ENCODE measurements around the gene COX14. TPM values are rescaled to one million over a fixed set of nuclear protein-coding genes. Genes with fewer than 3 reads are reported as not detected.

The COX14 gene
- total RNA-seq, 4 donors from 2014 or later = 106 to 258 (median 118) TPM

DNA sequence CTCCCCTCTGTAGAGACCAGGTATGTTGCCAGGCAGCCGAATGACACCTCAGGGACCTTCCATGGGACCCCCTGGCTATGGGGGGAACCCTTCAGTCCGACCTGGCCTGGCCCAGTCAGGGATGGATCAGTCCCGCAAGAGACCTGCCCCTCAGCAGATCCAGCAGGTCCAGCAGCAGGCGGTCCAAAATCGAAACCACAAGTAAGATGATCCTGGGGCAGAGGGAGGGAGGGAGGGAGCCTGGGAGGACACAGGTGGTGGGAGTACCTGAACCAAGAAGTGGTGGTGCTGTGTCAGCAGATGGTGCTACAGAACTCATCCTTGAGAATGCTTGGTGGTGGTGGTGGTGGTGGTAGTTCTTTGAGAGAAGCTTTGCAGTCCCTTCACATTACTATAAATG is 25.9 kb upstream of the COX14 start:
- TF ChIP-seq, protein P1, sequence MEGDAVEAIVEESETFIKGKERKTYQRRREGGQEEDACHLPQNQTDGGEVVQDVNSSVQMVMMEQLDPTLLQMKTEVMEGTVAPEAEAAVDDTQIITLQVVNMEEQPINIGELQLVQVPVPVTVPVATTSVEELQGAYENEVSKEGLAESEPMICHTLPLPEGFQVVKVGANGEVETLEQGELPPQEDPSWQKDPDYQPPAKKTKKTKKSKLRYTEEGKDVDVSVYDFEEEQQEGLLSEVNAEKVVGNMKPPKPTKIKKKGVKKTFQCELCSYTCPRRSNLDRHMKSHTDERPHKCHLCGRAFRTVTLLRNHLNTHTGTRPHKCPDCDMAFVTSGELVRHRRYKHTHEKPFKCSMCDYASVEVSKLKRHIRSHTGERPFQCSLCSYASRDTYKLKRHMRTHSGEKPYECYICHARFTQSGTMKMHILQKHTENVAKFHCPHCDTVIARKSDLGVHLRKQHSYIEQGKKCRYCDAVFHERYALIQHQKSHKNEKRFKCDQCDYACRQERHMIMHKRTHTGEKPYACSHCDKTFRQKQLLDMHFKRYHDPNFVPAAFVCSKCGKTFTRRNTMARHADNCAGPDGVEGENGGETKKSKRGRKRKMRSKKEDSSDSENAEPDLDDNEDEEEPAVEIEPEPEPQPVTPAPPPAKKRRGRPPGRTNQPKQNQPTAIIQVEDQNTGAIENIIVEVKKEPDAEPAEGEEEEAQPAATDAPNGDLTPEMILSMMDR (IDR thresholded peaks at IDR 0.05; ENCODE audit: low read depth) = no peak

GRCh38 chr12:50087151-50087550 is 24.9 kb upstream of the COX14 start:
- TF ChIP-seq, protein P1 (IDR thresholded peaks at IDR 0.05; ENCODE audit: low read depth) = no peak

GRCh38 chr12:50087995-50088394 is 24.0 kb upstream of the COX14 start:
- TF ChIP-seq, protein P1 (IDR thresholded peaks at IDR 0.05; ENCODE audit: low read depth) = no peak

GRCh38 chr12:50088577-50089335 is 23.3 kb upstream of the COX14 start:
- TF ChIP-seq, protein P1 (IDR thresholded peaks at IDR 0.05; ENCODE audit: low read depth) = no peak

GRCh38 chr12:50089730-50090129 is 22.3 kb upstream of the COX14 start:
- TF ChIP-seq, protein P1 (IDR thresholded peaks at IDR 0.05; ENCODE audit: low read depth) = no peak

DNA sequence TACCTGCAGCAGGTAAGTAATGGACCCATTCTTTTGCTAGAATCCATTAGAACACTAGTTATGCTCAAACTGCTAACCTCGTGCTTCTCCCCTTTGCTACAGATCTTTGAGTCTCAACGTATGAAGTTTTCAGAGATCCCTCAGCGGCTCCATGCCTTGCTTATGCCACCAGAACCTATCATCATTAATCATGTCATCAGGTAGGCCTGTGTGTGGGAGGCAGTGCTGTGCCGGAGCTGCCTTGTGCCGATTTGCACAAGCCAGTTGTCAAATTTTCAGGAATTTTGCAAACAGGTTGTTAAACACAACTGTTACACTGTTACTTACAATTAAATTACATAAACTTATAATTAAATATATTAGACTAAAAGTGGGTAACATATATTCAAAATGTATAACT is 21.6 kb upstream of the COX14 start:
- TF ChIP-seq, protein P1 (IDR thresholded peaks at IDR 0.05; ENCODE audit: low read depth) = no peak

GRCh38 chr12:50097952-50098351 is 14.1 kb upstream of the COX14 start:
- TF ChIP-seq, protein P1 (IDR thresholded peaks at IDR 0.05; ENCODE audit: low read depth) = no peak

All from subcutaneous adipose tissue (tissue), 4 donors.